SW 1271 (cell line): ENCODE results near the gene HDGFL3.
"Not testable (repeated sequence)": the region's sequence is repeated elsewhere in the genome, so short reads cannot be mapped to it uniquely, and the experiment has no call there.

ENCODE experiments used
- DNase-seq, 2 experiments: peaks; one replicate each; lab custom pipeline; 2025; lab: John Stamatoyannopoulos, UW

HDGFL3 gene

GRCh38 chr15:83207660-83208366 lies at the start of gene HDGFL3:
Gene HDGFL3, minus strand, starts transcription at chr15:83207823. Its CDS starts 409 bp downstream, at chr15:83207414.
- DNase-seq = peak in 1 of 2 experiments; percentile 72

GRCh38 chr15:83250781-83251180 lies 43.2 kb upstream of the HDGFL3 start:
- DNase-seq = no peak

- DNase-seq = no peak
Measured at GRCh38 chr15:83249030-83249343, 41.4 kb upstream of the HDGFL3 start.

- DNase-seq = peak; percentile 47 to 72
Measured at GRCh38 chr15:83248151-83249029, 40.8 kb upstream of the HDGFL3 start.

- DNase-seq = no peak
Measured at GRCh38 chr15:83243634-83244033, 36.0 kb upstream of the HDGFL3 start.

GRCh38 chr15:83230242-83230641 lies 22.6 kb upstream of the HDGFL3 start:
- DNase-seq = no peak

GRCh38 chr15:83225449-83225848 lies 17.8 kb upstream of the HDGFL3 start:
- DNase-seq = no peak

GRCh38 chr15:83221781-83222180 lies 14.2 kb upstream of the HDGFL3 start:
- DNase-seq = not testable (repeated sequence)

GRCh38 chr15:83219026-83219425 lies 11.4 kb upstream of the HDGFL3 start:
- no peak for DNase-seq

GRCh38 chr15:83215306-83215705 lies 7.7 kb upstream of the HDGFL3 start:
- no peak for DNase-seq

GRCh38 chr15:83210619-83211018 lies 3.0 kb upstream of the HDGFL3 start:
- DNase-seq = no peak

- DNase-seq = no peak
Measured at GRCh38 chr15:83209333-83209732, 1.7 kb upstream of the HDGFL3 start.

- peak in 1 of 2 experiments; percentile 51 for DNase-seq
Measured at GRCh38 chr15:83208367-83208661, 691 bp upstream of the HDGFL3 start.

- DNase-seq = peak in 1 of 2 experiments; percentile 40
Measured at GRCh38 chr15:83207009-83207659, 489 bp downstream of the HDGFL3 start.

- peak in 1 of 2 experiments; percentile 40 for DNase-seq
Measured at GRCh38 chr15:83206526-83207008, 1.1 kb downstream of the HDGFL3 start.

- DNase-seq = peak in 1 of 2 experiments; percentile 29
Measured at GRCh38 chr15:83205725-83206324, 1.8 kb downstream of the HDGFL3 start.

- DNase-seq = no peak
Measured at GRCh38 chr15:83204697-83205096, 2.9 kb downstream of the HDGFL3 start.

GRCh38 chr15:83203543-83203942 lies 4.1 kb downstream of the HDGFL3 start:
- DNase-seq = no peak

GRCh38 chr15:83200589-83200988 lies 7.0 kb downstream of the HDGFL3 start:
- DNase-seq = no peak

GRCh38 chr15:83200162-83200561 lies 7.5 kb downstream of the HDGFL3 start:
- DNase-seq = peak in 1 of 2 experiments; percentile 28

GRCh38 chr15:83199288-83199687 lies 8.3 kb downstream of the HDGFL3 start:
- DNase-seq = no peak

GRCh38 chr15:83198476-83198875 lies 9.1 kb downstream of the HDGFL3 start:
- no peak for DNase-seq
